Measurements from ENCODE around the gene LPAR1.

- TF ChIP-seq CTCF (IDR thresholded peaks at IDR 0.05; ENCODE audit: insufficient read depth, low read depth, low read length) (no peak), EZH2 (IDR thresholded peaks at IDR 0.05; ENCODE audit: insufficient read depth, low read length) (no peak)
Measured at GRCh38 chr9:110886832-110887231, 151.4 kb downstream of the LPAR1 start.

Data from astrocyte (in vitro differentiated cells and primary cell).